Small intestine (tissue), 7 donors: ENCODE measurements around the gene CDH1. TPM values are rescaled to one million over a fixed set of nuclear protein-coding genes. Genes with fewer than 3 reads are reported as not detected.

Experiments used
- DNase-seq, 2 donors: peaks; one replicate each; pipeline versions ENCODE4 v3.0.0 to v3.0.0-alpha.2; 2013
- FAIRE-seq: peaks from 2 replicates; lab custom pipeline; 2012; peaks lifted over from hg19 to GRCh38; lab: Jason Lieb, UNC
- H3K27ac ChIP-seq, 3 donors: one replicate each; pipeline ENCODE4 v1.5.1; 2013; ENCODE audit warnings: low read length in 2 of 3, mild to moderate bottlenecking in 2 of 3, control low read depth in 1 of 3, inconsistent platforms in 1 of 3, low read depth in 1 of 3, moderate library complexity in 1 of 3
- H3K27me3 ChIP-seq, 3 donors: one replicate each; pipeline ENCODE4 v1.6.1; 2013; ENCODE audit warnings: low read length in 3 of 3, inconsistent platforms in 1 of 3; ENCODE audit not compliant: control insufficient read depth in 3 of 3, insufficient read depth in 3 of 3
- H3K36me3 ChIP-seq, 3 donors: one replicate each; pipeline ENCODE4 v1.6.1; 2013; ENCODE audit warnings: low read length in 3 of 3, inconsistent platforms in 1 of 3, low read depth in 1 of 3, mild to moderate bottlenecking in 1 of 3, moderate library complexity in 1 of 3; ENCODE audit not compliant: control insufficient read depth in 3 of 3, insufficient read depth in 2 of 3
- H3K4me1 ChIP-seq, 3 donors: one replicate each; pipeline ENCODE4 v1.6.1; 2013; ENCODE audit warnings: low read length in 2 of 3, inconsistent platforms in 1 of 3, low read depth in 1 of 3, mild to moderate bottlenecking in 1 of 3, moderate library complexity in 1 of 3; ENCODE audit not compliant: control insufficient read depth in 3 of 3, insufficient read depth in 2 of 3
- H3K4me3 ChIP-seq, 3 donors: one replicate each; pipeline ENCODE4 v1.5.1; 2013; ENCODE audit warnings: low read length in 3 of 3, control low read depth in 1 of 3, inconsistent platforms in 1 of 3, low read depth in 1 of 3, mild to moderate bottlenecking in 1 of 3, moderate library complexity in 1 of 3
- H3K9me3 ChIP-seq, 2 donors: one replicate each; pipeline ENCODE4 v1.6.1; 2013; ENCODE audit warnings: low read depth in 1 of 2, low read length in 1 of 2; ENCODE audit not compliant: control insufficient read depth in 2 of 2, insufficient read depth in 1 of 2
- WGBS, 3 donors: extraction: QIAGEN DNeasy Blood & Tissue Kit; methylation state at CpG; one replicate each; pipeline ENCODE4 v1.1.7; 2013; 5-methylcytosine and 5-hydroxymethylcytosine counted together
- polyA plus RNA-seq, 4 donors: library from polyadenylated mRNA; stranded (reverse) in 3 of 4; unstranded in 1 of 4; fragments of 200-250 nt in 3 of 4; fragments of 120-200 nt in 1 of 4; gene quantifications; one replicate each; pipeline versions ENCODE4 v1.2.1 to v1.2.3, GENCODE V29; 2013
- donor health status: healthy with polysubstance abuse.
- donor health status: control.
- donor health status: control.
- donor health status: Bipolar disorder and iron deficiency.
- donor health status: healthy.

The CDH1 gene
- polyA plus RNA-seq, 4 donors = 76.2 to 366 (median 109) TPM

GRCh38 chr16:68770671-68771070, 33.6 kb downstream of the CDH1 start:
- WGBS, 3 donors = 77 to 89% (median 87%) methylated on average over 8 of the region's 8 CpGs
- Histone ChIP-seq H3K36me3 (peaks cover 0 to 69% (median 3%) of the 10 kb centered on the region in 3 donors), H3K4me3 (no peak overlapping the region), H3K9me3 (no peaks in the 10 kb centered on the region), H3K4me1 (no peaks in the 10 kb centered on the region), H3K27me3 (peaks cover 0 to 1% (median 0%) of the 10 kb centered on the region in 3 donors), H3K27ac (no peak overlapping the region)
- no peak for FAIRE-seq
- DNase-seq = no peak

GRCh38 chr16:68772030-68772681, 35.1 kb downstream of the CDH1 start:
- Histone ChIP-seq H3K4me3 (no peak overlapping the region), H3K27ac (no peak overlapping the region), H3K4me1 (no peaks in the 10 kb centered on the region), H3K9me3 (no peaks in the 10 kb centered on the region), H3K36me3 (peaks cover 0 to 66% (median 3%) of the 10 kb centered on the region in 3 donors), H3K27me3 (peaks cover 0 to 1% (median 0%) of the 10 kb centered on the region in 3 donors)
- no peak for FAIRE-seq
- no peak for DNase-seq
- 80 to 90% (median 88%) methylated on average over 11 of the region's 11 CpGs for WGBS, 3 donors

GRCh38 chr16:68772871-68773270, 35.8 kb downstream of the CDH1 start:
- FAIRE-seq = no peak
- peaks cover 0 to 1% (median 0%) of the 10 kb centered on the region in 3 donors for H3K27me3 ChIP-seq
- no peak overlapping the region for H3K27ac ChIP-seq
- WGBS, 3 donors = 83 to 93% (median 85%) methylated on average over 2 of the region's 2 CpGs
- no peak for DNase-seq
- no peaks in the 10 kb centered on the region for H3K4me1 ChIP-seq
- no peaks in the 10 kb centered on the region for H3K9me3 ChIP-seq
- H3K4me3 ChIP-seq = no peak overlapping the region
- H3K36me3 ChIP-seq = peaks cover 0 to 61% (median 3%) of the 10 kb centered on the region in 3 donors

DNA sequence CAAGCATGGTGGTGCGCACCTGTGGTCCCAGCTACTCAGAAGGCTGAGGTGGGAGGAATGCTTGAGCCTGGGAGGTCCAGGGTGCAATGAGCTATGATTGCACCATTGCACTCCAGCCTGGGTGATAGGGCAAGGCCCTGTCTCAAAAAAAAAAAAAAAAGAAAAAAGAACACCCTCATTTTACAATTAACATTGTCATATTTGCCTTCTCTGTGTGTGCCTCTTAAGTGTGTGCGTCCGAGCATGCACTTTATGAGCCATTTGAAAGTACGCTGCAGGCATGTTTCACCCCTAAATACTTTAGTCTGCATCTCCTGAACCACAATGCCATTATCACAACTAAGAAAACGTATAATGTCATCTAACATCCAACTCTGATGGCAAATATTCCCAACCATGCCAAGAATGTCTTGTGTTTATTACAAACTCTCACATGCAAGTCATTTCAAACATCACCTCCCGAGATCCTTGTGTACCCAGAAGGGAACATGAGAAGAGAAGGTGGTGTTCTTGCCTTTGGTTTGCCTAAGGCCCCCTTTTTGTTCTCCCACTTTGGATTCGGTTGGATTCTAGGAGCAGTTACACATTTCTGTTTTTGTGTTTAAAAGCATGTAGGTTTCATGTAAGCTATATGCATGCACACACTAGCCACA, 38.0 kb downstream of the CDH1 start:
- Histone ChIP-seq H3K9me3 (no peaks in the 10 kb centered on the region), H3K4me1 (peaks cover 0 to 13% (median 0%) of the 10 kb centered on the region in 3 donors), H3K4me3 (no peak overlapping the region), H3K27ac (no peak overlapping the region), H3K36me3 (peaks cover 0 to 63% (median 7%) of the 10 kb centered on the region in 3 donors), H3K27me3 (peaks cover 0 to 1% (median 0%) of the 10 kb centered on the region in 3 donors)
- no peak for DNase-seq
- no peak for FAIRE-seq
- 82 to 89% (median 87%) methylated on average over 7 of the region's 7 CpGs for WGBS, 3 donors

DNA sequence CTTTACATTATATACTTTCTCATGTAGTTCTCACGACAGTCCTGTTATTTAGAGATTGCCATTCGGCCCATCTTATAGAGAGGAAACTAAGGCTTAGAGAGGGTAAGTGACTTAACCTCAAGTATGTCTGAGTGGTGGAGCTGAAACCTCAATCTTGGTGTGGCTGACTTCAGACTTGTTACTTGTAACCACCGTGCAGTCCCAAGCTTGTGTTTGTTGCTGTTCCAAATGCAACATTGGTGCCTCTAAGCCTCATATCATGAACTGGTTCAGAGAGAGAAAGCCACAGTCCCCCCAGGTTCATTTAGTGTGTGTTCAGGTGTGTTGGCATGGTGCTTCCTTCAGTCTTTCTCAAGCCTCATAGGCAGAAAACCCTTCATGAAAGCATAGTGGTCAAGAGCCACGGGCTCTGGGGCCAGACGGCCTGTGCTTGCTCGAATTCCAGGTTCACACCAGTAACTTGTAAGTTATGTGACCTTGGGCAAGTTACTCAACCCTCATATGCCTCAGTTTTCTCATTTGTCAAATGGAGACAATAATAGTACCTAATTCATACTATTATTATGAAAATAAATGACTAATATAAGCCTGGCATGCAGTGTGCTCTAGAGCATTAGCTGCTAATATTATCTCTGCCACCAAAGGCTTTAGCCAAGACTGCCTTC, 39.9 kb downstream of the CDH1 start:
- no peak overlapping the region for H3K27ac ChIP-seq
- peaks cover 0 to 65% (median 12%) of the 10 kb centered on the region in 3 donors for H3K36me3 ChIP-seq
- DNase-seq (no peak), FAIRE-seq (no peak)
- peaks cover 0 to 1% (median 0%) of the 10 kb centered on the region in 3 donors for H3K27me3 ChIP-seq
- H3K4me1 ChIP-seq = peaks cover 0 to 16% (median 0%) of the 10 kb centered on the region in 3 donors
- H3K4me3 ChIP-seq = no peak overlapping the region
- no peaks in the 10 kb centered on the region for H3K9me3 ChIP-seq
- 65 to 74% (median 67%) methylated on average over 6 of the region's 6 CpGs for WGBS, 3 donors

GRCh38 chr16:68778551-68779231, 41.6 kb downstream of the CDH1 start:
- no peaks in the 10 kb centered on the region for H3K9me3 ChIP-seq
- peak overlapping the region in 2 of 3 donors; percentile 41 to 76 for H3K27ac ChIP-seq
- no peak overlapping the region for H3K4me3 ChIP-seq
- WGBS, 3 donors = 38 to 46% (median 43%) methylated on average over 6 of the region's 6 CpGs
- peaks cover 0 to 19% (median 0%) of the 10 kb centered on the region in 3 donors for H3K4me1 ChIP-seq
- peak; percentile 72 to 82 for DNase-seq
- no peak for FAIRE-seq
- peaks cover 0 to 62% (median 9%) of the 10 kb centered on the region in 3 donors for H3K36me3 ChIP-seq
- H3K27me3 ChIP-seq = no peaks in the 10 kb centered on the region

DNA sequence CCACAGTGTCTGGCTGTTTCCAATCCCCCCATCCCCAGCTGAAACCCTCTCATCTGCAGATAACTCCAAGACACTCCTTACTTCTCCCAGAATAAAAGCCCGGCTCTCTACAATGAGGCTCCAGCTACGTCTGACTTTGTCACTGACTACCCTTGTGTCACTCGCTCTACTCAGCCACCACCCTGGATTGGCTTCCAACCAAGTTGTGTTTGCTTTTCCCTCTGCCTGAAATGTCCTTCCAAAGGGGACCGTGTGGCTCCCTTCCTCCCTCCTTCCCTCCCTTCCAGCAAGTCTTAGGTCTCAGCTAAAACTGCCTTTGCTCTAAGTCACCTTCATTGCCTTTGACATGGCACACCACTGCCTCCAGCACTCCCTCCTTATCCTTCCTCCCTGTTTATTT, 42.8 kb downstream of the CDH1 start:
- FAIRE-seq (no peak), DNase-seq (no peak)
- 29 to 59% (median 49%) methylated on average over 4 of the region's 4 CpGs for WGBS, 3 donors
- Histone ChIP-seq H3K27ac (no peak overlapping the region), H3K4me3 (no peak overlapping the region), H3K36me3 (peaks cover 0 to 57% (median 9%) of the 10 kb centered on the region in 3 donors), H3K4me1 (peaks cover 0 to 19% (median 0%) of the 10 kb centered on the region in 3 donors), H3K9me3 (no peaks in the 10 kb centered on the region), H3K27me3 (no peaks in the 10 kb centered on the region)

DNA sequence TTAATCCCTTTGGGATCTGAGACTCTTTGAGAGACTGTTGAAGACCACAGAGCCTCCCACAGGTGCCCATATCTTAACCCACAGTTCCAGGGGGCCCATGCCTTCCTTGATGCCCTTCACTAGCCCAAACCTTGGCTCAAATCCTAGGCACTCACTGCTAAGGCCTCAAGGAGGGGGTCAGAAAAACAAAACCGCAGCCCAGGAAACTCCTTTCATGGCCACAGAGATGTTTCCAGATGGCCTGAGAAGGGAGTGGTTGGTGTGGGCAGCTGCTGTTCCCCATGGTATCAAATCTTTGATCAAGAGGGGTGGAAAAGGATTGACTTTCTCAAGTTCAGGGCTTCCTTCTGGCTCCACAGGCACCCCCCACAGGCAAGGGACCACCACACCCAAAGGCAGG, 44.7 kb downstream of the CDH1 start:
- no peak for DNase-seq
- no peak overlapping the region for H3K27ac ChIP-seq
- 52 to 62% (median 58%) methylated on average over 1 of the region's 1 CpG for WGBS, 3 donors
- no peak for FAIRE-seq
- no peaks in the 10 kb centered on the region for H3K9me3 ChIP-seq
- no peaks in the 10 kb centered on the region for H3K27me3 ChIP-seq
- peaks cover 0 to 24% (median 0%) of the 10 kb centered on the region in 3 donors for H3K4me1 ChIP-seq
- no peak overlapping the region for H3K4me3 ChIP-seq
- peaks cover 2 to 68% (median 9%) of the 10 kb centered on the region in 3 donors for H3K36me3 ChIP-seq
